ENCODE data around the gene C19orf18. TPM values are rescaled to one million over a fixed set of nuclear protein-coding genes. Genes with fewer than 3 reads are reported as not detected.
"Not testable (repeated sequence)": the region's sequence is repeated elsewhere in the genome, so short reads cannot be mapped to it uniquely, and the experiment has no call there.

The C19orf18 gene
- polyA plus RNA-seq, 1 donor from 2014 or later, result not detected

GRCh38 chr19:58009301-58009665 lies 34.9 kb upstream of the C19orf18 start (continued):
- no peak for TF ChIP-seq REST (IDR thresholded peaks at IDR 0.05; ENCODE audit: borderline replicate concordance)

- H3K27me3 ChIP-seq (ENCODE audit: insufficient read depth, low read depth, low read length); H2AFZ ChIP-seq (ENCODE audit: low read depth, low read length); H3K4me3 ChIP-seq (ENCODE audit: low read length); H3F3A ChIP-seq (ENCODE audit: insufficient read depth, low read length, poor library complexity, severe bottlenecking); H3K9me2 ChIP-seq (ENCODE audit: insufficient read depth, low read length); H3K27ac ChIP-seq (ENCODE audit: low read length); H3K9ac ChIP-seq (ENCODE audit: low read length); H3K4me2 ChIP-seq (ENCODE audit: low read length); H4K20me1 ChIP-seq (ENCODE audit: insufficient read depth); H3K79me2 ChIP-seq (replicated peaks; ENCODE audit: insufficient read depth, low read length): not testable (repeated sequence)
- Histone ChIP-seq H3K9me3 (ENCODE audit: low read length) (peaks cover 17% of the 10 kb centered on the region), H3K36me3 (ENCODE audit: insufficient read depth, low read length) (peaks cover 34% of the 10 kb centered on the region)
These were observed 34.5 kb upstream of the C19orf18 start for GRCh38 chr19:58008877-58009276.

- no peak overlapping the region for H3K9ac ChIP-seq (ENCODE audit: low read length)
- H3K79me2 ChIP-seq (replicated peaks; ENCODE audit: insufficient read depth, low read length), result peaks cover 3% of the 10 kb centered on the region
- H3K36me3 ChIP-seq (ENCODE audit: insufficient read depth, low read length), result peaks cover 35% of the 10 kb centered on the region
- H3K4me2 ChIP-seq (ENCODE audit: low read length), result no peak overlapping the region
- no peak overlapping the region for H3K4me3 ChIP-seq (ENCODE audit: low read length)
- TF ChIP-seq TAF1 (IDR thresholded peaks at IDR 0.05; ENCODE audit: low read depth), result no peak
- no peak for TF ChIP-seq REST (IDR thresholded peaks at IDR 0.05; ENCODE audit: borderline replicate concordance)
- no peak for TF ChIP-seq EZH2 (IDR thresholded peaks at IDR 0.05; ENCODE audit: borderline replicate concordance, insufficient read depth, low read length, poor library complexity, severe bottlenecking)
- TF ChIP-seq SMC3 (conservative IDR thresholded peaks at IDR 0.05; ENCODE audit: poor library complexity), result no peak
- no peak for TF ChIP-seq MXI1 (conservative IDR thresholded peaks at IDR 0.05; ENCODE audit: poor library complexity, severe bottlenecking)
- no peak for TF ChIP-seq RAD21 (conservative IDR thresholded peaks at IDR 0.05)
- no peak for TF ChIP-seq POLR2AphosphoS5 (IDR thresholded peaks at IDR 0.05)
- TF ChIP-seq CTCF (IDR thresholded peaks at IDR 0.05; ENCODE audit: poor library complexity, severe bottlenecking), result no peak
- TF ChIP-seq EP300 (conservative IDR thresholded peaks at IDR 0.05; ENCODE audit: poor library complexity, severe bottlenecking), result no peak
- H3K9me3 ChIP-seq (ENCODE audit: low read length), result peaks cover 18% of the 10 kb centered on the region
- H4K20me1 ChIP-seq (ENCODE audit: insufficient read depth), result no peaks in the 10 kb centered on the region
- H3K27ac ChIP-seq (ENCODE audit: low read length), result no peak overlapping the region
- H3K27me3 ChIP-seq (ENCODE audit: insufficient read depth, low read depth, low read length), result no peaks in the 10 kb centered on the region
- no peaks in the 10 kb centered on the region for H3K9me2 ChIP-seq (ENCODE audit: insufficient read depth, low read length)
- no peaks in the 10 kb centered on the region for H3F3A ChIP-seq (ENCODE audit: insufficient read depth, low read length, poor library complexity, severe bottlenecking)
- H2AFZ ChIP-seq (ENCODE audit: low read depth, low read length), result no peak overlapping the region
These were observed 33.0 kb upstream of the C19orf18 start for GRCh38 chr19:58007285-58007684.

All from neural cell (in vitro differentiated cells).